ENCODE measurements around the gene ZNF891. TPM values are rescaled to one million over a fixed set of nuclear protein-coding genes. Genes with fewer than 3 reads are reported as not detected.

Gene ZNF891
- total and polyA plus RNA-seq, 2 of the 13 experiments (the other 11 are each of a cell fraction or from before 2014, with no cell fraction given): 1.3 to 2.1 TPM

- TF ChIP-seq SSRP1 (CRISPR knock-in tag; IDR thresholded peaks at IDR 0.05): no peak
- TF ChIP-seq IRF2 (CRISPR knock-in tag; IDR thresholded peaks at IDR 0.05): no peak
- no peak for TF ChIP-seq SRY (CRISPR knock-in tag; IDR thresholded peaks at IDR 0.05)
- no peak for TF ChIP-seq SNAPC2 (CRISPR knock-in tag; IDR thresholded peaks at IDR 0.05)
- no peak for TF ChIP-seq U2AF2 (IDR thresholded peaks at IDR 0.05; ENCODE audit: low read depth, low read length)
- TF ChIP-seq REL (CRISPR knock-in tag; conservative IDR thresholded peaks at IDR 0.05): no peak
- TF ChIP-seq, protein P1, sequence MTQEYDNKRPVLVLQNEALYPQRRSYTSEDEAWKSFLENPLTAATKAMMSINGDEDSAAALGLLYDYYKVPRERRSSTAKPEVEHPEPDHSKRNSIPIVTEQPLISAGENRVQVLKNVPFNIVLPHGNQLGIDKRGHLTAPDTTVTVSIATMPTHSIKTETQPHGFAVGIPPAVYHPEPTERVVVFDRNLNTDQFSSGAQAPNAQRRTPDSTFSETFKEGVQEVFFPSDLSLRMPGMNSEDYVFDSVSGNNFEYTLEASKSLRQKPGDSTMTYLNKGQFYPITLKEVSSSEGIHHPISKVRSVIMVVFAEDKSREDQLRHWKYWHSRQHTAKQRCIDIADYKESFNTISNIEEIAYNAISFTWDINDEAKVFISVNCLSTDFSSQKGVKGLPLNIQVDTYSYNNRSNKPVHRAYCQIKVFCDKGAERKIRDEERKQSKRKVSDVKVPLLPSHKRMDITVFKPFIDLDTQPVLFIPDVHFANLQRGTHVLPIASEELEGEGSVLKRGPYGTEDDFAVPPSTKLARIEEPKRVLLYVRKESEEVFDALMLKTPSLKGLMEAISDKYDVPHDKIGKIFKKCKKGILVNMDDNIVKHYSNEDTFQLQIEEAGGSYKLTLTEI (CRISPR knock-in tag; conservative IDR thresholded peaks at IDR 0.05): no peak
These were observed 42.4 kb upstream of the ZNF891 start (continued) for GRCh38 chr12:133172491-133172890.

DNA sequence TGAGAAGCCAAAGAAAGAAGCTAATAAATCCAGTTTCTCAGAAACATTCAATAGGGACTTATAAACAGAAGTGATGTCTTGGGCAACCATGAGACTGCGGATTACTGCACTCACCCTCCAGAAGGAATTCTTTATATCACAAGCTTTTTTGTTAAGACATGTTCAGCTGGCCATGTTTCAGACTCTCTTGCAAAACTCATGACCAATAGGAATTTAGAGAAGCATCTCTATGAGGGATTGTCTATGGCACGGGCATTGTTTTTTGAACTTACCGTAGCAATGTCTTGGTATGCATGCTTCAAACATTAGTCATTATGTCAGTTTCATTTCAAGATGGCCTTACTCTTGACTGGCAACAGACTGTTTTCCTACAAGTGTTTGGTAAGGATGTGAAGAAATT, 35.7 kb upstream of the ZNF891 start:
- H3K79me2 ChIP-seq (ENCODE audit: insufficient read depth, low read length): no peaks in the 10 kb centered on the region
- CTCF ChIA-PET (ENCODE audit: low intra/inter-chr PET ratio, low total read pairs): no interaction called here
- no peak for FAIRE-seq

More for the DNA sequence above, 35.7 kb upstream of the ZNF891 start:
- WGBS (ENCODE audit: low lambda C conversion rate): 53% methylated on average over 3 of the region's 3 CpGs
- TF ChIP-seq ZFP90 (CRISPR knock-in tag; IDR thresholded peaks at IDR 0.05; ENCODE audit: borderline replicate concordance) (no peak), ZNF34 (CRISPR knock-in tag; IDR thresholded peaks at IDR 0.05; ENCODE audit: borderline replicate concordance) (no peak), RERE (CRISPR knock-in tag; IDR thresholded peaks at IDR 0.05; ENCODE audit: low read depth) (no peak)
- TF ChIP-seq, protein P2, sequence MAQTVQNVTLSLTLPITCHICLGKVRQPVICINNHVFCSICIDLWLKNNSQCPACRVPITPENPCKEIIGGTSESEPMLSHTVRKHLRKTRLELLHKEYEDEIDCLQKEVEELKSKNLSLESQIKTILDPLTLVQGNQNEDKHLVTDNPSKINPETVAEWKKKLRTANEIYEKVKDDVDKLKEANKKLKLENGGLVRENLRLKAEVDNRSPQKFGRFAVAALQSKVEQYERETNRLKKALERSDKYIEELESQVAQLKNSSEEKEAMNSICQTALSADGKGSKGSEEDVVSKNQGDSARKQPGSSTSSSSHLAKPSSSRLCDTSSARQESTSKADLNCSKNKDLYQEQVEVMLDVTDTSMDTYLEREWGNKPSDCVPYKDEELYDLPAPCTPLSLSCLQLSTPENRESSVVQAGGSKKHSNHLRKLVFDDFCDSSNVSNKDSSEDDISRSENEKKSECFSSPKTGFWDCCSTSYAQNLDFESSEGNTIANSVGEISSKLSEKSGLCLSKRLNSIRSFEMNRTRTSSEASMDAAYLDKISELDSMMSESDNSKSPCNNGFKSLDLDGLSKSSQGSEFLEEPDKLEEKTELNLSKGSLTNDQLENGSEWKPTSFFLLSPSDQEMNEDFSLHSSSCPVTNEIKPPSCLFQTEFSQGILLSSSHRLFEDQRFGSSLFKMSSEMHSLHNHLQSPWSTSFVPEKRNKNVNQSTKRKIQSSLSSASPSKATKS (CRISPR knock-in tag; IDR thresholded peaks at IDR 0.05): no peak
- Histone ChIP-seq H3K36me3 (replicated peaks in 1 of 2; ENCODE audit: control insufficient read depth in 1 of 2, insufficient read depth in 2 of 2, low read length in 2 of 2) (no peaks in the 10 kb centered on the region), H3K4me2 (ENCODE audit: low read depth, low read length) (no peak overlapping the region), H3K27ac (ENCODE audit: extremely low read length, insufficient read depth, low read length) (no peak overlapping the region), H4K20me1 (ENCODE audit: insufficient read depth, low read length) (no peaks in the 10 kb centered on the region), H2AFZ (ENCODE audit: low read length) (no peak overlapping the region), H3K27me3 (ENCODE audit: control insufficient read depth in 1 of 2, insufficient read depth in 2 of 2, low read length in 2 of 2) (no peaks in the 10 kb centered on the region), H3K9me3 (ENCODE audit: low read length) (peaks cover 85% of the 10 kb centered on the region), H3K4me1 (ENCODE audit: insufficient read depth, low read length) (no peaks in the 10 kb centered on the region), H3K4me3 (replicated peaks in 1 of 3; ENCODE audit: insufficient read depth in 1 of 3, low read depth in 2 of 3, low read length in 3 of 3) (no peak overlapping the region), H3K9ac (ENCODE audit: insufficient read depth, low read depth, low read length) (no peak overlapping the region)
- BruUV-seq (replicated peaks): no TSS peak
- POLR2A ChIA-PET: no interaction called here
- DNase-seq (ENCODE audit: low spot score) (no peak), ATAC-seq (no peak)
- intact Hi-C loops (cut with micrococcal nuclease; ENCODE audit: unreplicated experiment): no loop called here
- in situ Hi-C loops (cut with HindIII; ENCODE audit: extremely low pct_ligation_motif_present, low pct_unique_long_range_greater_than_20kb): no loop called here

All from HepG2 (cell line).